HL-60 (cell line): ENCODE measurements around the gene KCND1.

Source experiments
- DNase-seq, 2 experiments: peaks; one replicate each; pipeline ENCODE4 v3.0.0-alpha.2; 2010 to 2020; ENCODE audit warnings: low read depth in 1 of 2, low spot score in 1 of 2
- H3K27ac ChIP-seq: fragments of 250-450 bp; sonication (Bioruptor Pico); replicated peaks from 2 replicates; pipeline ENCODE4 v1.5.1; 2020; ENCODE audit warnings: mild to moderate bottlenecking, moderate library complexity
- H3K27me3 ChIP-seq: fragments of 250-450 bp; sonication (Bioruptor Pico); 2 replicates; pipeline ENCODE4 v1.5.1; 2021; ENCODE audit warnings: mild to moderate bottlenecking, moderate library complexity; ENCODE audit not compliant: insufficient read depth, poor library complexity, severe bottlenecking
- H3K4me3 ChIP-seq: replicated peaks from 2 replicates; pipeline ENCODE4 v1.5.1; 2011; ENCODE audit warnings: mild to moderate bottlenecking, control low read depth, low read length; ENCODE audit not compliant: insufficient read depth
- GABPA ChIP-seq: IDR thresholded peaks from 2 replicates; pipeline ENCODE4 v1.6.1; 2012; ENCODE audit warnings: low read depth
- POLR2AphosphoS5 ChIP-seq: IDR thresholded peaks from 2 replicates; pipeline ENCODE4 v1.6.1; 2012; ENCODE audit warnings: low read depth
- SPI1 ChIP-seq: IDR thresholded peaks from 2 replicates; pipeline ENCODE4 v1.6.1; 2012; ENCODE audit warnings: low read depth, mild to moderate bottlenecking, borderline replicate concordance
- TF ChIP-seq, protein P1 (sequence below): IDR thresholded peaks from 2 replicates; pipeline ENCODE4 v1.6.1; 2012; ENCODE audit warnings: low read depth; ENCODE audit not compliant: insufficient replicate concordance
- TF ChIP-seq, protein P2 (sequence below): IDR thresholded peaks from one replicate; pipeline ENCODE4 v1.5.1; 2011; ENCODE audit warnings: low read length, control low read depth, inconsistent platforms; ENCODE audit not compliant: insufficient read depth

Gene KCND1

DNA sequence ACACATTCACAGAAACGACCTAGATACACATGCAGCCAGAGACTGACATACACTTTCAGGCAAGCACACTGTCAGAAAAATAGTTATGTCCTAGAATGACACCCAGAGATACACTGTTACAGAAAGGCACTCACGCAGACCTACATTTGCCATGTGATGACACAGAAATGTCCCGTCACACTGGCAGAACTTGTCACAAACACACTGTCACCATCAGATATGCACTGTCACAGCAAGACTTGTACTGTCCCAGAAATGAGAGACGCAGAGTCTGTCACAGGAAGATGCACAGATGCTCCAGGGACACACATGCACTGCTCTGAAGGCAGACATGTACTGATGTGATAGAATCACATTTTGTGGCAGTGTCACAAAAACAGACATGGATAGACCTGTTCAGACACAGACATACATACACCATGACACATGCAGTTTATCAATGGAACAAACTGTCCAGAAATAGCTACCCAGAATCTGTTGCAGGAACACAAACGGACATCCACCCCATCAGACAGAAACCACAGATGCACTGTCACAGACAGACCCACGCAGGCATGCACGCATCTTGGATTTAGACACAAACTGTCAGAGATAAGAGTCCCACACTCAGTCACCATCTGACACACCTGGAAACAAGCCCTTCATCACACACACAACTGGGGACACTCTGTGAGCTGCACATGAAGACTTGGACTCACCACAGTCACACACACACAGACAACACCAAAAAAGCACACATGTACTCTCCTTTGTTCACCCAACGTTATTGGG is 51.5 kb downstream of the KCND1 start:
- H3K27ac ChIP-seq, result no peak overlapping the region
- H3K4me3 ChIP-seq, result no peak overlapping the region

DNA sequence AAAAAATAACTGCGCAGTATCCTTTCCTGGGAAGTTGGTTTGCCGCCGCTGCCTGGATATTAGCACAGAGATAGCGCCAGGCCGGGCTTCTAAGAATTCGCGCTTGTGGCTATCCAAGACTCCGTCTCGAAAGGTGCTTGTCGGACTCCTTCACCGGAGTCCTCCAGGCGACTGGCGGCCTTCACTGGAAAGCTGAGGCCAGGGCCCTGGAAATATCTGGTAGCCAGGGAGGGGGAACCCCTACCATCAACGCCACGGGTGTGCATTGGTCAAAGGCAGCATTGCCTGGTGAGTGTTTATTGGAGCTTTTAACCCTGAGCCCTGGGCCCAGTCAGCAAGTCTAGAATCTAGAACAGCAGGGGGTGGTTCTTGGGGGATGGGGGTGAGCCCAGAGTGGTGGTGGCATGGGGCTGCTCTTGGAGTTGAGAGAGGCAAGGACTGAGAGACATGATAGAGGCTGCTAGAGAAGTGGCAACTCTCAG is 52.2 kb downstream of the KCND1 start:
- H3K4me3 ChIP-seq, result peak overlapping the region; percentile 71
- DNase-seq, result no peak
- TF ChIP-seq SPI1 (no peak), GABPA (no peak), POLR2AphosphoS5 (no peak)
- TF ChIP-seq, protein P1, sequence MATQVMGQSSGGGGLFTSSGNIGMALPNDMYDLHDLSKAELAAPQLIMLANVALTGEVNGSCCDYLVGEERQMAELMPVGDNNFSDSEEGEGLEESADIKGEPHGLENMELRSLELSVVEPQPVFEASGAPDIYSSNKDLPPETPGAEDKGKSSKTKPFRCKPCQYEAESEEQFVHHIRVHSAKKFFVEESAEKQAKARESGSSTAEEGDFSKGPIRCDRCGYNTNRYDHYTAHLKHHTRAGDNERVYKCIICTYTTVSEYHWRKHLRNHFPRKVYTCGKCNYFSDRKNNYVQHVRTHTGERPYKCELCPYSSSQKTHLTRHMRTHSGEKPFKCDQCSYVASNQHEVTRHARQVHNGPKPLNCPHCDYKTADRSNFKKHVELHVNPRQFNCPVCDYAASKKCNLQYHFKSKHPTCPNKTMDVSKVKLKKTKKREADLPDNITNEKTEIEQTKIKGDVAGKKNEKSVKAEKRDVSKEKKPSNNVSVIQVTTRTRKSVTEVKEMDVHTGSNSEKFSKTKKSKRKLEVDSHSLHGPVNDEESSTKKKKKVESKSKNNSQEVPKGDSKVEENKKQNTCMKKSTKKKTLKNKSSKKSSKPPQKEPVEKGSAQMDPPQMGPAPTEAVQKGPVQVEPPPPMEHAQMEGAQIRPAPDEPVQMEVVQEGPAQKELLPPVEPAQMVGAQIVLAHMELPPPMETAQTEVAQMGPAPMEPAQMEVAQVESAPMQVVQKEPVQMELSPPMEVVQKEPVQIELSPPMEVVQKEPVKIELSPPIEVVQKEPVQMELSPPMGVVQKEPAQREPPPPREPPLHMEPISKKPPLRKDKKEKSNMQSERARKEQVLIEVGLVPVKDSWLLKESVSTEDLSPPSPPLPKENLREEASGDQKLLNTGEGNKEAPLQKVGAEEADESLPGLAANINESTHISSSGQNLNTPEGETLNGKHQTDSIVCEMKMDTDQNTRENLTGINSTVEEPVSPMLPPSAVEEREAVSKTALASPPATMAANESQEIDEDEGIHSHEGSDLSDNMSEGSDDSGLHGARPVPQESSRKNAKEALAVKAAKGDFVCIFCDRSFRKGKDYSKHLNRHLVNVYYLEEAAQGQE, result no peak
- TF ChIP-seq, protein P2, sequence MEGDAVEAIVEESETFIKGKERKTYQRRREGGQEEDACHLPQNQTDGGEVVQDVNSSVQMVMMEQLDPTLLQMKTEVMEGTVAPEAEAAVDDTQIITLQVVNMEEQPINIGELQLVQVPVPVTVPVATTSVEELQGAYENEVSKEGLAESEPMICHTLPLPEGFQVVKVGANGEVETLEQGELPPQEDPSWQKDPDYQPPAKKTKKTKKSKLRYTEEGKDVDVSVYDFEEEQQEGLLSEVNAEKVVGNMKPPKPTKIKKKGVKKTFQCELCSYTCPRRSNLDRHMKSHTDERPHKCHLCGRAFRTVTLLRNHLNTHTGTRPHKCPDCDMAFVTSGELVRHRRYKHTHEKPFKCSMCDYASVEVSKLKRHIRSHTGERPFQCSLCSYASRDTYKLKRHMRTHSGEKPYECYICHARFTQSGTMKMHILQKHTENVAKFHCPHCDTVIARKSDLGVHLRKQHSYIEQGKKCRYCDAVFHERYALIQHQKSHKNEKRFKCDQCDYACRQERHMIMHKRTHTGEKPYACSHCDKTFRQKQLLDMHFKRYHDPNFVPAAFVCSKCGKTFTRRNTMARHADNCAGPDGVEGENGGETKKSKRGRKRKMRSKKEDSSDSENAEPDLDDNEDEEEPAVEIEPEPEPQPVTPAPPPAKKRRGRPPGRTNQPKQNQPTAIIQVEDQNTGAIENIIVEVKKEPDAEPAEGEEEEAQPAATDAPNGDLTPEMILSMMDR, result no peak
- H3K27ac ChIP-seq, result peak overlapping the region; percentile 86
- H3K27me3 ChIP-seq, result no peaks in the 10 kb centered on the region

More for the DNA sequence above, 51.5 kb downstream of the KCND1 start:
- no peaks in the 10 kb centered on the region for H3K27me3 ChIP-seq
- no peak for DNase-seq
- TF ChIP-seq GABPA (no peak), POLR2AphosphoS5 (no peak), SPI1 (no peak)
- TF ChIP-seq, protein P2, result no peak
- TF ChIP-seq, protein P1, result no peak

DNA sequence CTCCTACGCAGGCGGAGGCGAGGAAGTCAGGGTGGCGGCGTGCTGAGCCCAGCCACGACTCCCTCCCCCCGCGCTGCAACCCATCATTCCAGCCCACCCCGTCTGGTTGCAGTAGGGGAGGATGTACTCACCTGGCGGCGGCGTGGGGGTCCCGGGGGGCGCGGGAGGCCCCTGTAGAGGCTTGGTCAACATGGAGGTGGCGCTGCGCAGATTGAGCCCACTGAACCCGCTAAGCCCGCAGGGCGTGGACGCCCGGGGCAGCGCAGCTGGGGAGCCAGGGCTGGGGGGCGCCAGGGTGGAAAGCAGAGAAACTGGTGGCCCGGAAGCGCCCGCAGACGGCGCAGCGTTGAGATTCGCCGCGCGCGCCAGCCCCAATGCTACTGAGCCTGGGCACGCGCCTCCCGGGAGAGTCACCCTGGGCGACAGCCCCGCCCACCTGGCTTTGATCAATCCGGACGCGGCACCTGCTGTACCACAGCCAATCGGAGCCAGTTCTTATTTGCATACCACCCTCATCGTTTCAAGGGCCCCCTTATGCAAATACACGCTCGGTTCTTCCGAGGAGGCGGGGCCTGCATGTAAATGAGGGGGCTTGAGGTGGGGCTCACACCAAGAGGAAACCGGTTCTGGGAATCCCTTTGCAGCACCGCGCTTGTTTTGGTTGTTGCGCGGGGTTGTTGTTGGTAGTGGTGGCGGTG is 52.9 kb downstream of the KCND1 start, which contains the start of gene PIM2:
Gene PIM2, minus strand, starts transcription at position 382 of the 698 bp plus-strand sequence. Its CDS starts 190 bp downstream, at position 192.
- TF ChIP-seq POLR2AphosphoS5, result peak; percentile 80; the same call in 1 of the 2 replicates
- TF ChIP-seq, protein P2, result no peak
- TF ChIP-seq, protein P1, result peak; percentile 38
- peak within 1 kb of the TSS; percentile 86 for H3K27ac ChIP-seq
- H3K27me3 ChIP-seq, result no peaks in the 10 kb centered on the region
- H3K4me3 ChIP-seq, result peak within 1 kb of the TSS; percentile 71
- DNase-seq, result peak; percentile 78 to 93
